SK-N-DZ (cell line): ENCODE measurements around the gene PKN1.

Source experiments
- DNase-seq: peaks from one replicate; pipeline ENCODE4 v3.0.0-alpha.2; 2015; ENCODE audit warnings: low spot score

Gene PKN1

GRCh38 chr19:14406645-14407401, 26.3 kb upstream of the PKN1 start:
- DNase-seq: no peak

- no peak for DNase-seq
Observed at GRCh38 chr19:14407605-14408484, 25.3 kb upstream of the PKN1 start.

GRCh38 chr19:14408491-14409145, 24.5 kb upstream of the PKN1 start:
- no peak for DNase-seq

- DNase-seq: no peak
Observed at GRCh38 chr19:14409146-14410023, 23.7 kb upstream of the PKN1 start.

GRCh38 chr19:14410091-14411051, 22.7 kb upstream of the PKN1 start:
- no peak for DNase-seq

- no peak for DNase-seq
Observed at GRCh38 chr19:14411161-14411937, 21.8 kb upstream of the PKN1 start.

- no peak for DNase-seq
Observed at GRCh38 chr19:14411938-14412245, 21.2 kb upstream of the PKN1 start.

GRCh38 chr19:14412324-14412995, 20.6 kb upstream of the PKN1 start:
- DNase-seq: no peak

- DNase-seq: no peak
Observed at GRCh38 chr19:14412996-14413692, 20.0 kb upstream of the PKN1 start.

- DNase-seq: no peak
Observed at GRCh38 chr19:14413693-14414181, 19.4 kb upstream of the PKN1 start.

GRCh38 chr19:14414926-14415690, 18.0 kb upstream of the PKN1 start:
- no peak for DNase-seq

- no peak for DNase-seq
Observed at GRCh38 chr19:14416817-14417231, 16.3 kb upstream of the PKN1 start.

GRCh38 chr19:14418856-14419105, 14.3 kb upstream of the PKN1 start:
- no peak for DNase-seq

- DNase-seq: peak; percentile 99
Observed at GRCh38 chr19:14419106-14419813, 13.8 kb upstream of the PKN1 start, which contains the start of gene DDX39A. Gene DDX39A, minus strand, starts transcription at chr19:14419341. Its CDS starts 6,121 bp downstream, at chr19:14413220.

- DNase-seq: no peak
Observed at GRCh38 chr19:14425696-14426138, 7.4 kb upstream of the PKN1 start.

GRCh38 chr19:14427461-14427860, 5.6 kb upstream of the PKN1 start:
- DNase-seq: no peak
